SJCRH30 (cell line): ENCODE results near the gene SOCS7. TPM values are rescaled to one million over a fixed set of nuclear protein-coding genes. Genes with fewer than 3 reads are reported as not detected.

Source experiments
- DNase-seq, 2 experiments: peaks; one replicate each; pipeline ENCODE4 v3.0.0-alpha.2; 2015 to 2020
- H3K27ac ChIP-seq: fragments of 250-450 bp; sonication (Bioruptor Pico); 2 replicates; pipeline ENCODE4 v1.5.1; 2020; ENCODE audit warnings: mild to moderate bottlenecking, moderate library complexity
- H3K27me3 ChIP-seq: fragments of 250-450 bp; sonication (Bioruptor Pico); 2 replicates; pipeline ENCODE4 v1.5.1; 2020; ENCODE audit warnings: mild to moderate bottlenecking, moderate library complexity
- H3K36me3 ChIP-seq: fragments of 250-450 bp; sonication (Bioruptor Pico); 2 replicates; pipeline ENCODE4 v1.5.1; 2020; ENCODE audit warnings: mild to moderate bottlenecking, moderate library complexity
- H3K4me1 ChIP-seq: fragments of 250-450 bp; sonication (Bioruptor Pico); 2 replicates; pipeline ENCODE4 v1.5.1; 2020; ENCODE audit warnings: mild to moderate bottlenecking, moderate library complexity
- H3K4me3 ChIP-seq: fragments of 250-450 bp; sonication (Bioruptor Pico); 2 replicates; pipeline ENCODE4 v1.5.1; 2020; ENCODE audit warnings: mild to moderate bottlenecking, moderate library complexity
- H3K9me3 ChIP-seq: fragments of 250-450 bp; sonication (Bioruptor Pico); replicated peaks from 2 replicates; pipeline ENCODE4 v1.5.1; 2020; ENCODE audit warnings: mild to moderate bottlenecking, moderate library complexity
- total RNA-seq: library from RNA; depleted of rRNA; stranded (reverse); fragments of >200 nt; shearing (Covaris generic); gene quantifications from 2 replicates; pipeline ENCODE4 v1.2.3, GENCODE V29; 2014

SOCS7 gene
- total RNA-seq, 1 experiment from 2014 or later = 21.0 TPM

GRCh38 chr17:38329808-38330730 is 21.6 kb upstream of the SOCS7 start:
- Histone ChIP-seq H3K27ac (no peak overlapping the region), H3K9me3 (no peaks in the 10 kb centered on the region), H3K4me3 (no peak overlapping the region), H3K36me3 (no peaks in the 10 kb centered on the region), H3K4me1 (no peaks in the 10 kb centered on the region), H3K27me3 (0 out of 2 replicates have a peak, but pooled peaks cover 4% of the 10 kb centered on the region)
- DNase-seq = no peak

GRCh38 chr17:38330941-38331411 is 20.7 kb upstream of the SOCS7 start:
- Histone ChIP-seq H3K27ac (no peak overlapping the region), H3K36me3 (no peaks in the 10 kb centered on the region), H3K9me3 (no peaks in the 10 kb centered on the region), H3K27me3 (peaks cover 10% of the 10 kb centered on the region; the same call in 1 of the 2 replicates), H3K4me3 (no peak overlapping the region), H3K4me1 (no peaks in the 10 kb centered on the region)
- no peak for DNase-seq

- Histone ChIP-seq H3K4me3 (no peak overlapping the region), H3K9me3 (no peaks in the 10 kb centered on the region), H3K4me1 (no peaks in the 10 kb centered on the region), H3K27ac (no peak overlapping the region), H3K36me3 (no peaks in the 10 kb centered on the region), H3K27me3 (peaks cover 11% of the 10 kb centered on the region; the same call in 1 of the 2 replicates)
- no peak for DNase-seq
These were observed 18.9 kb upstream of the SOCS7 start for GRCh38 chr17:38332735-38333134.

- Histone ChIP-seq H3K36me3 (no peaks in the 10 kb centered on the region), H3K9me3 (no peaks in the 10 kb centered on the region), H3K27ac (no peak overlapping the region), H3K27me3 (peaks cover 11% of the 10 kb centered on the region; the same call in 1 of the 2 replicates), H3K4me1 (no peaks in the 10 kb centered on the region), H3K4me3 (no peak overlapping the region)
- peak; percentile 51 to 66 for DNase-seq
These were observed 17.9 kb upstream of the SOCS7 start for GRCh38 chr17:38333635-38334295.

GRCh38 chr17:38334480-38335364 is 16.9 kb upstream of the SOCS7 start:
- no peaks in the 10 kb centered on the region for H3K4me1 ChIP-seq
- DNase-seq = no peak
- H3K9me3 ChIP-seq = no peaks in the 10 kb centered on the region
- no peak overlapping the region for H3K27ac ChIP-seq
- H3K4me3 ChIP-seq = no peak overlapping the region
- peaks cover 11% of the 10 kb centered on the region; the same call in 1 of the 2 replicates for H3K27me3 ChIP-seq
- H3K36me3 ChIP-seq = no peaks in the 10 kb centered on the region

- Histone ChIP-seq H3K9me3 (no peaks in the 10 kb centered on the region), H3K4me1 (no peaks in the 10 kb centered on the region), H3K27ac (no peak overlapping the region), H3K4me3 (no peak overlapping the region), H3K36me3 (no peaks in the 10 kb centered on the region), H3K27me3 (peaks cover 9% of the 10 kb centered on the region; the same call in 1 of the 2 replicates)
- no peak for DNase-seq
These were observed 14.8 kb upstream of the SOCS7 start for GRCh38 chr17:38336838-38337237.

GRCh38 chr17:38338053-38338452 is 13.6 kb upstream of the SOCS7 start:
- Histone ChIP-seq H3K9me3 (no peaks in the 10 kb centered on the region), H3K27ac (no peak overlapping the region), H3K36me3 (no peaks in the 10 kb centered on the region), H3K4me3 (no peak overlapping the region), H3K4me1 (no peaks in the 10 kb centered on the region), H3K27me3 (peaks cover 8% of the 10 kb centered on the region; the same call in 1 of the 2 replicates)
- DNase-seq = no peak

- Histone ChIP-seq H3K9me3 (no peaks in the 10 kb centered on the region), H3K4me1 (no peaks in the 10 kb centered on the region), H3K36me3 (no peaks in the 10 kb centered on the region), H3K27ac (no peak overlapping the region), H3K27me3 (peaks cover 8% of the 10 kb centered on the region; the same call in 1 of the 2 replicates), H3K4me3 (no peak overlapping the region)
- no peak for DNase-seq
These were observed 13.1 kb upstream of the SOCS7 start for GRCh38 chr17:38338535-38338934.

- Histone ChIP-seq H3K36me3 (no peaks in the 10 kb centered on the region), H3K27ac (no peak overlapping the region), H3K4me1 (no peaks in the 10 kb centered on the region), H3K4me3 (no peak overlapping the region), H3K27me3 (peaks cover 8% of the 10 kb centered on the region; the same call in 1 of the 2 replicates), H3K9me3 (no peaks in the 10 kb centered on the region)
- DNase-seq = no peak
These were observed 11.8 kb upstream of the SOCS7 start for GRCh38 chr17:38339891-38340290.

GRCh38 chr17:38341035-38341721 is 10.5 kb upstream of the SOCS7 start:
- no peaks in the 10 kb centered on the region for H3K36me3 ChIP-seq
- H3K9me3 ChIP-seq = no peaks in the 10 kb centered on the region
- peak; percentile 45 to 63 for DNase-seq
- no peaks in the 10 kb centered on the region for H3K27me3 ChIP-seq
- H3K27ac ChIP-seq = no peak overlapping the region
- no peak overlapping the region for H3K4me3 ChIP-seq
- no peaks in the 10 kb centered on the region for H3K4me1 ChIP-seq

GRCh38 chr17:38342886-38343607 is 8.6 kb upstream of the SOCS7 start:
- Histone ChIP-seq H3K4me1 (no peaks in the 10 kb centered on the region), H3K27me3 (no peaks in the 10 kb centered on the region), H3K36me3 (no peaks in the 10 kb centered on the region), H3K27ac (no peak overlapping the region), H3K9me3 (no peaks in the 10 kb centered on the region), H3K4me3 (no peak overlapping the region)
- no peak for DNase-seq

GRCh38 chr17:38343608-38344419 is 7.8 kb upstream of the SOCS7 start, which contains the start of gene GPR179:
TSS of gene GPR179 (minus strand) at chr17:38343956. CDS start at chr17:38343789, 167 bp downstream.
- Histone ChIP-seq H3K27me3 (no peaks in the 10 kb centered on the region), H3K4me3 (no peak within 1 kb of the TSS), H3K4me1 (no peaks in the 10 kb centered on the region), H3K36me3 (no peaks in the 10 kb centered on the region), H3K9me3 (no peaks in the 10 kb centered on the region), H3K27ac (no peak within 1 kb of the TSS)
- no peak for DNase-seq

GRCh38 chr17:38344420-38344745 is 7.3 kb upstream of the SOCS7 start:
- no peak overlapping the region for H3K27ac ChIP-seq
- H3K36me3 ChIP-seq = no peaks in the 10 kb centered on the region
- H3K4me3 ChIP-seq = no peak overlapping the region
- H3K4me1 ChIP-seq = no peaks in the 10 kb centered on the region
- no peaks in the 10 kb centered on the region for H3K9me3 ChIP-seq
- H3K27me3 ChIP-seq = no peaks in the 10 kb centered on the region
- no peak for DNase-seq
